ENCODE measurements around the gene MTA2.

- no peak for TF ChIP-seq POLR2A (IDR thresholded peaks at IDR 0.05)
- no peak for TF ChIP-seq CTCF (IDR thresholded peaks at IDR 0.05)
Measured at GRCh38 chr11:62603072-62603408, 1.4 kb upstream of the MTA2 start.

Data from Peyer's patch (tissue), 4 donors.